WTC11 (cell line): ENCODE results near the gene AUP1. TPM values are rescaled to one million over a fixed set of nuclear protein-coding genes. Genes with fewer than 3 reads are reported as not detected.

Experiments used
- AFF4 ChIP-seq: sonication (generic); formaldehyde crosslinking; IDR thresholded peaks from 2 replicates; pipeline ENCODE4 v1.8.1; 2023; ENCODE audit warnings: mild to moderate bottlenecking, missing genetic modification reagents, borderline replicate concordance
- AR ChIP-seq: fragments of 250-450 bp; sonication (Bioruptor Pico); IDR thresholded peaks from 2 replicates; pipeline ENCODE4 v1.9.0; 2021; ENCODE audit warnings: mild to moderate bottlenecking
- ATF6 ChIP-seq: sonication (generic); formaldehyde crosslinking; IDR thresholded peaks from 2 replicates; pipeline ENCODE4 v1.8.1; 2023; ENCODE audit warnings: mild to moderate bottlenecking, missing genetic modification reagents
- E2F1 ChIP-seq: sonication (generic); formaldehyde crosslinking; IDR thresholded peaks from 2 replicates; pipeline ENCODE4 v1.8.0; 2022; ENCODE audit warnings: mild to moderate bottlenecking, missing genetic modification reagents
- ERG ChIP-seq: fragments of 250-450 bp; sonication (Bioruptor Pico); IDR thresholded peaks from 2 replicates; pipeline ENCODE4 v1.8.0; 2021; ENCODE audit warnings: mild to moderate bottlenecking
- ESRRA ChIP-seq: sonication (generic); formaldehyde crosslinking; IDR thresholded peaks from 2 replicates; pipeline ENCODE4 v1.8.1; 2022; ENCODE audit warnings: mild to moderate bottlenecking, missing genetic modification reagents, borderline replicate concordance
- ETV6 ChIP-seq: sonication (generic); formaldehyde crosslinking; IDR thresholded peaks from 2 replicates; pipeline ENCODE4 v1.8.1; 2022; ENCODE audit warnings: mild to moderate bottlenecking, missing genetic modification reagents
- FOXK1 ChIP-seq: sonication (generic); formaldehyde crosslinking; IDR thresholded peaks from 2 replicates; pipeline ENCODE4 v1.8.0; 2022; ENCODE audit warnings: mild to moderate bottlenecking, moderate library complexity, missing genetic modification reagents
- FOXP4 ChIP-seq: sonication (generic); formaldehyde crosslinking; IDR thresholded peaks from 2 replicates; pipeline ENCODE4 v1.8.0; 2022; ENCODE audit warnings: mild to moderate bottlenecking, missing genetic modification reagents
- GABPB1 ChIP-seq: sonication (generic); formaldehyde crosslinking; IDR thresholded peaks from 2 replicates; pipeline ENCODE4 v1.8.1; 2023; ENCODE audit warnings: mild to moderate bottlenecking, missing genetic modification reagents
- IRF2 ChIP-seq: sonication (generic); formaldehyde crosslinking; IDR thresholded peaks from 2 replicates; pipeline ENCODE4 v1.8.0; 2022; ENCODE audit warnings: low read depth, missing genetic modification reagents, borderline replicate concordance
- JUN ChIP-seq: sonication (generic); formaldehyde crosslinking; IDR thresholded peaks from 2 replicates; pipeline ENCODE4 v1.8.0; 2023; ENCODE audit warnings: mild to moderate bottlenecking, missing genetic modification reagents
- KAT7 ChIP-seq: sonication (generic); formaldehyde crosslinking; IDR thresholded peaks from 2 replicates; pipeline ENCODE4 v1.8.1; 2023; ENCODE audit warnings: missing genetic modification reagents, mild to moderate bottlenecking, borderline replicate concordance
- MAX ChIP-seq: sonication (generic); formaldehyde crosslinking; IDR thresholded peaks from 2 replicates; pipeline ENCODE4 v1.8.0; 2022; ENCODE audit warnings: mild to moderate bottlenecking, missing genetic modification reagents
- NFATC4 ChIP-seq: fragments of 250-450 bp; sonication (Bioruptor Pico); IDR thresholded peaks from 2 replicates; pipeline ENCODE4 v1.9.0; 2021; ENCODE audit warnings: mild to moderate bottlenecking
- NFYB ChIP-seq: sonication (generic); formaldehyde crosslinking; conservative IDR thresholded peaks from 2 replicates; pipeline ENCODE4 v1.8.0; 2022; ENCODE audit warnings: low read depth, missing genetic modification reagents
- NR3C1 ChIP-seq: sonication (generic); formaldehyde crosslinking; conservative IDR thresholded peaks from 2 replicates; pipeline ENCODE4 v1.8.1; 2023; ENCODE audit warnings: low read depth, mild to moderate bottlenecking, missing genetic modification reagents
- STAT6 ChIP-seq: sonication (generic); formaldehyde crosslinking; conservative IDR thresholded peaks from 2 replicates; pipeline ENCODE4 v1.8.1; 2023; ENCODE audit warnings: mild to moderate bottlenecking, low read depth, missing genetic modification reagents, moderate library complexity
- ZNF423 ChIP-seq: fragments of 250-450 bp; sonication (Bioruptor Pico); IDR thresholded peaks from 2 replicates; pipeline ENCODE4 v2.1.2; 2022; ENCODE audit warnings: mild to moderate bottlenecking, moderate library complexity
- total RNA-seq: library from RNA; stranded (reverse); gene quantifications from 3 replicates; pipeline ENCODE4 v1.2.3, GENCODE V29; 2021

AUP1 gene
- total RNA-seq, 1 experiment from 2014 or later = 84.9 TPM

- TF ChIP-seq AR (no peak), ZNF423 (CRISPR knock-in tag) (peak; percentile 92), ERG (CRISPR knock-in tag) (no peak), ESRRA (no peak), ETV6 (CRISPR knock-in tag) (peak; percentile 49; the same call in 1 of the 2 replicates), E2F1 (CRISPR knock-in tag) (no peak), NR3C1 (CRISPR knock-in tag) (no peak), FOXK1 (peak; percentile 57; the same call in 1 of the 2 replicates), AFF4 (no peak), ATF6 (CRISPR knock-in tag) (no peak), NFATC4 (CRISPR knock-in tag) (no peak), IRF2 (CRISPR knock-in tag) (no peak), JUN (CRISPR knock-in tag) (no peak), STAT6 (no peak), FOXP4 (CRISPR knock-in tag) (0 out of 2 replicates have a peak, but pooled peaks have one; percentile 48), KAT7 (no peak), MAX (peak; percentile 57; the same call in 1 of the 2 replicates), NFYB (no peak), GABPB1 (CRISPR knock-in tag) (no peak)
Observed at GRCh38 chr2:74502720-74503505, 26.6 kb downstream of the AUP1 start (continued).
